Measurements from ENCODE around the gene DNAJC2. TPM values are rescaled to one million over a fixed set of nuclear protein-coding genes. Genes with fewer than 3 reads are reported as not detected.

The DNAJC2 gene
- total RNA-seq, 2 donors from 2014 or later: 21.7 to 25.1 TPM

DNA sequence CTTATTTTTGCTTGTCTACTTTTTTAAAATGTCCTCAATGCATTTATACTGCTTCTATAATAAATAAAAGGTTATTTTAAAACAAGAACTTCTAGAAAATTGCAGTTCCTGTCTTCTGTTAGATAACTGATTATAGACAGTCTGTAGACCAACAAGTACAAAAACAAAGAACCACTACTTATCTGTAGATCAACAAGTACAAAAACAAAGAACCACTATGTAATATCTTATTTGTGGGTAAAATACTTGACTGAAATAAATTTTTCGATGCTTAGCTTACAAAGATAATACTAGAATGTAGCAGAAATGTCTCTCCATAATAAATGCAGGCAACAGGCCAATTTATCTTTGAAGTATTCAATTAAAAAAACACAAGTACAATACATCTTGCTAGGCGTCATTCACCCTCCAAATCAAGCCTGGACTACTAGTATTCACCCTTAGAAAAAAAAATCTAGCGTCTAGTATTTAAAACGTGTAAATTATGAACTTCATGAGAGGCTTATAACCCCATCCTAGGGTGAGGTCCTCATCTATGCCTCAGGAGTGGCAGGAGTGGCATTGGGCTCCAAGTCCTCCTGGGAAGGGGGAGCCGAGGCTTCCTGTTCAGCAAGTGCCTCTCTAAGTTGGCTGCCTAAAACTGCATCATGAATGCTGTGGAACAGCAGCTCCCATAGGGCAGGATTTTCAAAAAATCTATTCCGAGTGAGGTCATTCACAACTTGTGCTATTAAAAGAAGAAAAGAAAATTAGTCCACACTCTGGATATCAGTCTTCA is 29.5 kb upstream of the DNAJC2 start:
- Histone ChIP-seq H3K36me3 (no peaks in the 10 kb centered on the region), H3K4me3 (no peak overlapping the region), H3K9me3 (no peaks in the 10 kb centered on the region), H3K27ac (no peak overlapping the region), H3K9ac (ENCODE audit: low read depth in 2 of 2, low read length in 2 of 2) (no peak overlapping the region), H3K4me1 (no peaks in the 10 kb centered on the region), H3K27me3 (no peaks in the 10 kb centered on the region)
- TF ChIP-seq, protein P1, sequence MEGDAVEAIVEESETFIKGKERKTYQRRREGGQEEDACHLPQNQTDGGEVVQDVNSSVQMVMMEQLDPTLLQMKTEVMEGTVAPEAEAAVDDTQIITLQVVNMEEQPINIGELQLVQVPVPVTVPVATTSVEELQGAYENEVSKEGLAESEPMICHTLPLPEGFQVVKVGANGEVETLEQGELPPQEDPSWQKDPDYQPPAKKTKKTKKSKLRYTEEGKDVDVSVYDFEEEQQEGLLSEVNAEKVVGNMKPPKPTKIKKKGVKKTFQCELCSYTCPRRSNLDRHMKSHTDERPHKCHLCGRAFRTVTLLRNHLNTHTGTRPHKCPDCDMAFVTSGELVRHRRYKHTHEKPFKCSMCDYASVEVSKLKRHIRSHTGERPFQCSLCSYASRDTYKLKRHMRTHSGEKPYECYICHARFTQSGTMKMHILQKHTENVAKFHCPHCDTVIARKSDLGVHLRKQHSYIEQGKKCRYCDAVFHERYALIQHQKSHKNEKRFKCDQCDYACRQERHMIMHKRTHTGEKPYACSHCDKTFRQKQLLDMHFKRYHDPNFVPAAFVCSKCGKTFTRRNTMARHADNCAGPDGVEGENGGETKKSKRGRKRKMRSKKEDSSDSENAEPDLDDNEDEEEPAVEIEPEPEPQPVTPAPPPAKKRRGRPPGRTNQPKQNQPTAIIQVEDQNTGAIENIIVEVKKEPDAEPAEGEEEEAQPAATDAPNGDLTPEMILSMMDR (IDR thresholded peaks at IDR 0.05): no peak
- intact Hi-C loops (cut with DNase I): no loop called here
- DNase-seq: no peak

DNA sequence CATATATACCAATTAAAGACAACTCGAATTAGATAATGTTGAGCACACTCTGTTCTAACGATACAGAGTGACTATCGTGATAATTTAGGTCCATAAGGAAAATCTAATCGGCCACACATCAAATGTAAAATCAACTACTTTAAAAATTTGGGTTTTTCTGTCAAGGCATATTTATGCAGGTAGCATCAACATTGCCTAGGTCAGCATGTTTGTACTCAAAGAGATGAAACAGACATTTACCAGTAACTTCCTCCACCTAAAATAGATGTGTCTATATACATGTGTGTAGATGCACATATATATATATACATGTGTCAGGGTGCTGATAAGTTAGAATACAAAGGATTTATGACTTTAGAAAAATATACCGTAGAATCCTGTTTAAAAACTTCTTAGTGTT is 24.9 kb upstream of the DNAJC2 start:
- TF ChIP-seq, protein P1 (IDR thresholded peaks at IDR 0.05): no peak
- no peaks in the 10 kb centered on the region for H3K27me3 ChIP-seq
- no peaks in the 10 kb centered on the region for H3K4me1 ChIP-seq
- no peaks in the 10 kb centered on the region for H3K36me3 ChIP-seq
- H3K27ac ChIP-seq: no peak overlapping the region
- H3K9ac ChIP-seq (ENCODE audit: low read depth in 2 of 2, low read length in 2 of 2): no peak overlapping the region
- intact Hi-C loops (cut with DNase I): loop anchor here (10.0 kb wide), 1 partner anchor 55 kb away; no protein-coding TSS in a partner anchor
- DNase-seq: no peak
- no peaks in the 10 kb centered on the region for H3K9me3 ChIP-seq
- no peak overlapping the region for H3K4me3 ChIP-seq

DNA sequence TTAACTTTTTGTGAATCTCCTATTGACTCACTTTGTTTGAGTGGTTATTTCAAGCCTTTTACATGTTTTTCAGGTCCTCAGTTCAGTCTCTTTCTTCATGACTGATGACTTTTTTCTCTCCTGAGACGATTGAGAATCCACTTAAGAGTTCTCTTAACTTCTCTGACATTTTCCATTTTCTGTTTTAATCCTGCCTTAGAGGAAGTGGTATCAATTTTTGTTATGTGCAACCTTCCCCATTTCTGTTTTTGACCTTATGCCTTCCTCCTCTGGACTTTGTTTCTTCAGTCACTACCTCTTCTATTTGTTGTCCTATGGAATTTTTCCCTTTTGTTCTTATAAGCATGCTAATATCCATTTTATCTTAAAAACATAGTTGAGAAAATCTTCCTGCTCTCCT is 5.2 kb upstream of the DNAJC2 start:
- H3K4me3 ChIP-seq: no peak overlapping the region
- H3K27me3 ChIP-seq: no peaks in the 10 kb centered on the region
- H3K36me3 ChIP-seq: no peaks in the 10 kb centered on the region
- DNase-seq: no peak
- TF ChIP-seq, protein P1 (IDR thresholded peaks at IDR 0.05): no peak
- no peak overlapping the region for H3K9ac ChIP-seq (ENCODE audit: low read depth in 2 of 2, low read length in 2 of 2)
- no peaks in the 10 kb centered on the region for H3K9me3 ChIP-seq
- H3K4me1 ChIP-seq: no peaks in the 10 kb centered on the region
- no peak overlapping the region for H3K27ac ChIP-seq
- intact Hi-C loops (cut with DNase I): no loop called here

DNA sequence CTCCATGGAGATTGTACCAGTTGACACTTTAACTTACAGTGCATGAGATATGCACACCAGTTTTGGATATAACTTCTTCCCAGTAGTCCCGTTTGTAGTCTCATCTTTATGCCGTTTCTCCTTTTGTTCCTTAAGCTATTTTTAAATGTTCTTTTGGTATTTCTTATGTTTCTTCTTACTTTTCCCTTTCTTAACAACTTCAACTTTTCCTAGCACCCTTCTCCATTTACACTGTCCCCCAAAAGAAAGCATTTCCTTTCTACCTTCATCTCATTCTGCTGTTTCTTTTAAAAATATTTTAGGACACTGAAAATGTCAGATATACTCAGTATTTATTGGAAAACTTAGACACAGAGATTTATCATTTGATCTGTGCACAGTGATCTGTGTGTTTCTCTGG is 4.4 kb upstream of the DNAJC2 start:
- no peak for DNase-seq
- intact Hi-C loops (cut with DNase I): no loop called here
- H3K4me1 ChIP-seq: no peaks in the 10 kb centered on the region
- no peak overlapping the region for H3K9ac ChIP-seq (ENCODE audit: low read depth in 2 of 2, low read length in 2 of 2)
- no peaks in the 10 kb centered on the region for H3K36me3 ChIP-seq
- H3K27me3 ChIP-seq: no peaks in the 10 kb centered on the region
- H3K27ac ChIP-seq: no peak overlapping the region
- no peaks in the 10 kb centered on the region for H3K9me3 ChIP-seq
- H3K4me3 ChIP-seq: peak overlapping the region; percentile 97
- TF ChIP-seq, protein P1 (IDR thresholded peaks at IDR 0.05): no peak

- Histone ChIP-seq H3K27ac (no peak overlapping the region), H3K4me3 (peak overlapping the region; percentile 97), H3K9ac (ENCODE audit: low read depth in 2 of 2, low read length in 2 of 2) (no peak overlapping the region), H3K36me3 (no peaks in the 10 kb centered on the region), H3K9me3 (no peaks in the 10 kb centered on the region), H3K4me1 (peaks cover 2% of the 10 kb centered on the region), H3K27me3 (no peaks in the 10 kb centered on the region)
- TF ChIP-seq, protein P1 (IDR thresholded peaks at IDR 0.05): no peak
- DNase-seq: no peak
- intact Hi-C loops (cut with DNase I): no loop called here
Observed at GRCh38 chr7:103348452-103348851, 3.9 kb upstream of the DNAJC2 start.
